Ectodermal cell (in vitro differentiated cells): Measurements from ENCODE around the gene LGALS3.

ENCODE experiments used
- H3K27ac ChIP-seq: 2 replicates; pipeline ENCODE4 v1.7.0; 2013; ENCODE audit warnings: mild to moderate bottlenecking, low read depth, low read length; ENCODE audit not compliant: insufficient read depth, poor library complexity, severe bottlenecking
- H3K27me3 ChIP-seq: 2 replicates; pipeline ENCODE4 v1.7.0; 2013; ENCODE audit warnings: mild to moderate bottlenecking, low read length; ENCODE audit not compliant: insufficient read depth, control insufficient read depth, poor library complexity, severe bottlenecking
- H3K36me3 ChIP-seq: one replicate; pipeline ENCODE4 v1.7.0; 2013; ENCODE audit warnings: low read length; ENCODE audit not compliant: control insufficient read depth, insufficient read depth
- H3K4me1 ChIP-seq: one replicate; pipeline ENCODE4 v1.7.0; 2013; ENCODE audit warnings: low read length; ENCODE audit not compliant: control insufficient read depth, insufficient read depth
- H3K4me3 ChIP-seq: 2 replicates; pipeline ENCODE4 v1.7.0; 2013; ENCODE audit warnings: low read depth, low read length, control low read depth; ENCODE audit not compliant: insufficient read depth
- H3K9me3 ChIP-seq: 2 replicates; pipeline ENCODE4 v1.7.0; 2013; ENCODE audit warnings: mild to moderate bottlenecking, low read length, moderate library complexity; ENCODE audit not compliant: control insufficient read depth
- WGBS, 2 experiments: methylation state at CpG; one replicate each; pipeline ENCODE4 v1.1.7; 2013; ENCODE audit warnings: missing lambda C conversion rate in 2 of 2; 5-methylcytosine and 5-hydroxymethylcytosine counted together

Gene LGALS3

DNA sequence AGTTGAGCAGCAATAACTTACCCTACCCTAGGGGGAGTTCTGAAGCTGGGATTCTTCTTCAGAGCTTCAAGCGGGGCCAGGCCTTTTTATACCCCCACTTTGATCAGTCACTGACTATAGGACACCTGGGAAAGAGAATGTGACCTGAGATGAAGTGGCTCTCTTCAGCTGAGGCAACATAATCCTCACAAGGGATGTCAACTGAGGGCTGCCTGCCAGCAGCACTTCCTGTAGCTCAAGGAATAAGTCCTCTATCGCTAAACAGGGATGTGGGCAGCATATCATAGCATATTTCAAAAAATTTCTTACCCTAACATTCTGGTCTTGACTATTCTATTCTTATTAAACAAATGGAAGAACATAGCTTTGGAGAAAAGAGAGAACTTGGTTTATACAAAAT lies 17.4 kb downstream of the LGALS3 start:
- 97 to 100% methylated on average over 2 of the region's 2 CpGs for WGBS, 2 experiments

DNA sequence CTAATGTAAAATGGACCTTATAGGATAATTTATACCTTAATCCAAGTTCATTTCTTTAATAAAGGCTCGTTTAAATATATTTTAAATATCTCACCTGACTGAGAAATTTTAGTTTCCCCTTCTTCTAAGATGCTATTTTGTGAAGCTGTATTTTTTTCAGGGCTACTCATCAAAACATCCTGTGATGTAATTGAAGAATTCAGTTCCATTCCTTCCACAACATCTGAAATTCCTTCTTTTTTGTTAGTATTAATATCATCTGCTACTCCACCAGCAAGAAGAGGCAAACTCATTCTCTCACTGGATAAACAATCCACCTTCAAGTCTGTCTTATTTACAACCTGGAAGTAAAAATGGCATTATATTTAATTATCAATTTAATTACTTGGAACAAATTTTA lies 22.5 kb downstream of the LGALS3 start:
- 100% methylated on average over 1 of the region's 1 CpG; no CpG with 5 or more reads in 1 of the 2 experiments for WGBS, 2 experiments
- H3K4me3 ChIP-seq: no peak overlapping the region
- no peak overlapping the region for H3K27ac ChIP-seq
- no peaks in the 10 kb centered on the region for H3K4me1 ChIP-seq
- peaks cover 45% of the 10 kb centered on the region for H3K36me3 ChIP-seq
- H3K27me3 ChIP-seq: no peaks in the 10 kb centered on the region
- H3K9me3 ChIP-seq: no peaks in the 10 kb centered on the region

More for the DNA sequence above, 17.4 kb downstream of the LGALS3 start:
- H3K36me3 ChIP-seq: peaks cover 31% of the 10 kb centered on the region
- no peaks in the 10 kb centered on the region for H3K9me3 ChIP-seq
- H3K4me1 ChIP-seq: no peaks in the 10 kb centered on the region
- H3K27me3 ChIP-seq: no peaks in the 10 kb centered on the region
- no peak overlapping the region for H3K27ac ChIP-seq
- no peak overlapping the region for H3K4me3 ChIP-seq

DNA sequence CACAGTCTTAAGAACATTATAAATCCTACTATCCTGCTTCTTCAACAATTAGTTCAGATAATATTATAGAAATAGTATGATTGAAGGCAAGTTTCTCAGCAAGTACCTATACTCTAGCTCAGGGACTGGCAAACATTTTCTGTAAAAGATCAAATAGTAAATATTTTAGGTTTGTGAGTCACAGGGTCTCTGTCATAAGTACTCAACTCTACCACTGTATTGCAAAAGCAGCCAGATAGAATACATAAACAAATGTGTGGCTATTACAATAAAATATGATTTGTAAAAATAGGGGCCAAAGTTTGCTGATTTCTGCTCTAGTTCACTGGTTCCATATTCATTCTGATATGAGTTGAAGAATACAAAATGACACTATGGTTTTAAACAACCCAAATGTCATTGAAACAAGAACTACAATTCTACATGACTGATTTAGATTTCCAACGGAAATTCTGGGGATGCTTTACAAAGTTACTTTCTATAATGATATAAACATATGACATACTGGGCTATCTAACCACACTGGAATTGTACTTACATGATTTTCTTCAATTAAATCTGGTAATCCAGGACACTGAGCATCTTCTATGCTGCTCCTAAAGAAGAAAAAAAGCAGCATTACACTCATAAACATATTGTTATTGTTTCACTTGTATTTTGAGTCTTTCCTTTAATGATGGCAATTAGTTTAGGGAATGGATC lies 23.2 kb downstream of the LGALS3 start:
- no peaks in the 10 kb centered on the region for H3K9me3 ChIP-seq
- 100% methylated on average over 1 of the region's 1 CpG for WGBS, 2 experiments
- peaks cover 41% of the 10 kb centered on the region for H3K36me3 ChIP-seq
- no peak overlapping the region for H3K27ac ChIP-seq
- H3K27me3 ChIP-seq: no peaks in the 10 kb centered on the region
- H3K4me3 ChIP-seq: no peak overlapping the region
- no peaks in the 10 kb centered on the region for H3K4me1 ChIP-seq

DNA sequence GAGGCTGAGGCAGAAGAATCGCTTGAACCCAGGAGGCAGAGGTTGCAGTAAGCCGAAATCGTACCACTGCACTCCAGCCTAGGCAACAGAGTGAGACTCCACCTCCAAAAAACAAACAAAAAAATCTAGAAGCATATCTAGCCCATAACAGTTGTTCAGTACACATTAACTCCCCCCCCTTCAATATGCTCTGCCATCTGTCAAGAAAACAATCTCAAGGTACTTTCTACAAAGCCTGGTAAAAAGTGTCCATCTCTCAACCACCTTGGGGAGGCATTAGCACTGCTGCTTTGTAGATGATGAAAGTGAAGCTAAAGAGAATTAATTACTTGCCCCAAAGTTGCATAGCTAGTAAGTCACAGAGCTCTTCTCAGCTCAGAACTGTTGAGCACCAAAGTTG lies 24.9 kb downstream of the LGALS3 start:
- Histone ChIP-seq H3K4me3 (no peak overlapping the region), H3K4me1 (no peaks in the 10 kb centered on the region), H3K27ac (no peak overlapping the region), H3K36me3 (peaks cover 49% of the 10 kb centered on the region), H3K27me3 (no peaks in the 10 kb centered on the region), H3K9me3 (no peaks in the 10 kb centered on the region)
- WGBS, 2 experiments: 94 to 99% methylated on average over 3 of the region's 3 CpGs

DNA sequence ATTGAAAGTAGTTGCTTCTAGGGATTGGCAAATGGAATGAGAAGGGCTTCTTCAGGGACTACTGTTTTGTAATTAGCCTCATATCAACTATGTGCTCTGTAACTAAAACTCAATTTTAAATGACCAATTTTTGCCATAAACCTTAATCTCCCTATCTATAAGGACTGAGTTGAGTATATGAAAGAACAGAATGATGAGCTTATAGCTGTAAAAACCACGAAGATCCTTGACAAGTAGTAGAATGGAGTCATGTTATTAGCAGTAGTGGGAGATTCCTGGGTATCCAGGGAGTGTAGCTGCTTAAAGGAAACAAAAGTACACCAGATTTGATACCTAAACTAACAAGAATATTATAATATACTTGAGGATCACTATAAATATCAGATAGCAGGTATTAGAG lies 28.0 kb downstream of the LGALS3 start:
- Histone ChIP-seq H3K4me3 (no peak overlapping the region), H3K4me1 (no peaks in the 10 kb centered on the region), H3K27me3 (no peaks in the 10 kb centered on the region), H3K9me3 (no peaks in the 10 kb centered on the region), H3K27ac (no peak overlapping the region), H3K36me3 (peaks cover 40% of the 10 kb centered on the region)
- WGBS, 2 experiments: 86 to 100% methylated on average over 1 of the region's 1 CpG

DNA sequence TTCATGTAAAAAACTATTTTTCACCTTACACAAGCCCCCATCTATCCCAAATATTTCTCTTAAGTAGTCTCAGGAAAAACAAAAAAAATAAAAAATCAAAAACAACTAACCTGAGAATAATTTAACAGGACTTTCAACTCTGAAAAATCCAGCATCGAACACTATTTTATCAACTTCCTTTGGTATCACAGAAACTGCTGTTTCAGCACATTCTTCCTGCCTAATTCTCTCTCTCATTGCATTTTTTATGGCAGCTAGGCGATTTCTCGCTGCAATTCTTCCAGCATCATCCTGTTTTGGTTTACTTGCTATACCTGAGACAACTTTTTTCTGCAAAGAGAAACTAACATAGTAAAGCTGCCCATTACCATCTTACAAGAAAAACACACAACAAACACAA lies 29.4 kb downstream of the LGALS3 start:
- no peaks in the 10 kb centered on the region for H3K27me3 ChIP-seq
- no peaks in the 10 kb centered on the region for H3K9me3 ChIP-seq
- WGBS, 2 experiments: 92 to 94% methylated on average over 3 of the region's 3 CpGs
- H3K4me3 ChIP-seq: no peak overlapping the region
- no peaks in the 10 kb centered on the region for H3K4me1 ChIP-seq
- H3K36me3 ChIP-seq: peaks cover 46% of the 10 kb centered on the region
- no peak overlapping the region for H3K27ac ChIP-seq

DNA sequence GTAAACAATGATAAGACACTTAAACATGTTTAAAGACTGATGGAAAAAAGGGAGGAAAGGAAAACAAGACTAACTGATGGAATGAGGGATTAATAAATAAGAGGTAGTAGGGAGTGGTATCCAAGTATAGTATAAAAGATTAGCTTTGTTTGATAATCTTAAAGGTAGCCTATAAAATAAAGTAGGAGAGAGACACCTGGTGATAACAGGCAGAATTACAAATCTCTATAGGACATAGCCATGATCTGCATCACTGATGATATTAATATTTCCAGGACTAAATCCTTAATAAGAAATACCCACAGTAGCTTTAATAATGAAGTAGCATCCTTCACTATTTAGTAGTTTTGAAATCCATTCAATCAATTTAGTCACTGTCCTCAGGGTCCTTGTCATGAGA lies 31.9 kb downstream of the LGALS3 start:
- Histone ChIP-seq H3K9me3 (no peaks in the 10 kb centered on the region), H3K36me3 (peaks cover 51% of the 10 kb centered on the region), H3K27ac (no peak overlapping the region), H3K27me3 (no peaks in the 10 kb centered on the region), H3K4me1 (no peaks in the 10 kb centered on the region), H3K4me3 (no peak overlapping the region)

DNA sequence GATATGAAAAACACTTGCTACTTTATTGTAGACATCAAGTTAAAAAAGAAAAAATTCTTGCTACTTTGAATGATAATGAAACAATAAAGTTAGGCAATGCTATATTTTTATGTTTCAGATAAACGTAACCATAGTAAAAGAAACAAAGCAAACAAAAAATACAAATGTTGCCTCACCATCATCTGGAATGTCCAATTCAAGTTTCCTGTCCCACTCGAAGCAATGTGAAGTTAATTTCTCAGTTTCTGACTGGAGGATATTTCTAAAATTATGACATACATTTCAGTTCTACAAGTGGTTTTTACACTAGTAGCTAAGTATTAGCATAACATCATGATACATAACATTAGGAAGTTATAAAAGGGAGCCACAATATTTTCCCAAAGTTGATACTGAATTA lies 41.5 kb downstream of the LGALS3 start:
- Histone ChIP-seq H3K4me3 (no peak overlapping the region), H3K27me3 (no peaks in the 10 kb centered on the region), H3K9me3 (no peaks in the 10 kb centered on the region), H3K36me3 (peaks cover 40% of the 10 kb centered on the region), H3K4me1 (no peaks in the 10 kb centered on the region), H3K27ac (no peak overlapping the region)
- WGBS, 2 experiments: 90 to 100% methylated on average over 1 to 2 of the region's 2 CpGs

DNA sequence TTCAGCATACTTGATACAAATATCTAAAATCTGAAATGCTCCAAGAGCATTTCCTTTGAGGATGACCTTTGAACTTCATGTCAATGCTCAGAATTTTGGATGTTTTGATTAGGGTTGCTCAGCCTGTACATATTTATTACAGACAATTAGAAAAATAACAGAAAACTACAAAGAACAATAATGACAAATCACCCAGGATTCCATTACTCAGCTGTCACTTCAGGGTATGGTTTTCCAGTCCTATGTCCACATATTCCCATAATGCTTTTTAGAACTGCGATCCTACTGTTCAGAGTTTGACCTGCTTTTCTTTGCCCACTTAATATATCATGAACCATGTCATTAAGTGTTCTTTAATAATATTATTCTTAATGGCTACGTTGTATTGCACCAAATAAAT lies 51.0 kb downstream of the LGALS3 start:
- Histone ChIP-seq H3K36me3 (peaks cover 42% of the 10 kb centered on the region), H3K27me3 (no peaks in the 10 kb centered on the region), H3K9me3 (no peaks in the 10 kb centered on the region), H3K4me3 (no peak overlapping the region), H3K27ac (no peak overlapping the region), H3K4me1 (no peaks in the 10 kb centered on the region)
- WGBS, 2 experiments: 100% methylated on average over 2 of the region's 2 CpGs

DNA sequence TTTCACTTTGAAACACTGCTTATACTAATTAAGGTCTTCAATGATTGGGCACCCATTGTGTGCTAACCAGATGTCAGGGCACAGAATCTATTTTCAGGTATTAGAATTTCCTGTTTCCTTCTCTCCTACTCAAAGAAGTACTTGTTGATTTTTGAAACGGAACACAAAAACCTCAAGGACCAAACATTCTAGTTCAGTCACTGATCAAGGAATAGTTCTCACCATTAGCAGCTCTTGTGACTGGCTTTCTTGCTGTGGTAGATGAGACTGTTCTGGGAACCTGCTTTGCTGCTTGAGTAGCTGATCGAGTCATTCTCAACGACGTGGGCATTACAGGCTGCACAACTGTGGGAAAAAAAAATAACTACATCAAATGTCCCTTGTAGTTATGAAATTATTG lies 51.4 kb downstream of the LGALS3 start:
- Histone ChIP-seq H3K9me3 (no peaks in the 10 kb centered on the region), H3K27me3 (no peaks in the 10 kb centered on the region), H3K4me1 (no peaks in the 10 kb centered on the region), H3K4me3 (no peak overlapping the region), H3K27ac (no peak overlapping the region), H3K36me3 (peaks cover 42% of the 10 kb centered on the region)
- 98% methylated on average over 4 of the region's 4 CpGs for WGBS, 2 experiments
